Stimulated activated CD4-positive, alpha-beta T cell treated with anti-CD3 and anti-CD28 coated beads, Interleukin-4, amount 100 ng/mL, for 48 hours (primary cell): ENCODE measurements around the gene GALNTL6.

Source experiments
- DNase-seq, 2 donors: peaks; one replicate each; pipeline ENCODE4 v3.0.0-alpha.2; 2020; ENCODE audit warnings: low read depth in 2 of 2

The GALNTL6 gene

GRCh38 chr4:171880136-171880535, 66.9 kb downstream of the GALNTL6 start:
- DNase-seq: no peak

- no peak for DNase-seq
Measured at GRCh38 chr4:171889681-171890080, 76.5 kb downstream of the GALNTL6 start.

GRCh38 chr4:171891038-171891437, 77.8 kb downstream of the GALNTL6 start:
- DNase-seq: no peak

GRCh38 chr4:171896426-171896825, 83.2 kb downstream of the GALNTL6 start:
- DNase-seq: no peak

GRCh38 chr4:171919314-171919713, 106.1 kb downstream of the GALNTL6 start:
- no peak for DNase-seq

- DNase-seq: no peak
Measured at GRCh38 chr4:171920901-171921300, 107.7 kb downstream of the GALNTL6 start.

- no peak for DNase-seq
Measured at GRCh38 chr4:171924746-171925376, 111.7 kb downstream of the GALNTL6 start.

- no peak for DNase-seq
Measured at GRCh38 chr4:171928336-171928735, 115.1 kb downstream of the GALNTL6 start.

- no peak for DNase-seq
Measured at GRCh38 chr4:171929477-171929876, 116.3 kb downstream of the GALNTL6 start.

GRCh38 chr4:171929907-171930306, 116.7 kb downstream of the GALNTL6 start:
- DNase-seq: no peak

GRCh38 chr4:171932238-171932637, 119.0 kb downstream of the GALNTL6 start:
- DNase-seq: no peak

- DNase-seq: no peak
Measured at GRCh38 chr4:171940656-171941055, 127.5 kb downstream of the GALNTL6 start.

- no peak for DNase-seq
Measured at GRCh38 chr4:171947400-171947799, 134.2 kb downstream of the GALNTL6 start.

- DNase-seq: no peak
Measured at GRCh38 chr4:171948038-171948437, 134.8 kb downstream of the GALNTL6 start.

GRCh38 chr4:171954650-171955049, 141.4 kb downstream of the GALNTL6 start:
- DNase-seq: no peak

GRCh38 chr4:171956678-171957077, 143.5 kb downstream of the GALNTL6 start:
- no peak for DNase-seq

- DNase-seq: no peak
Measured at GRCh38 chr4:171962110-171962509, 148.9 kb downstream of the GALNTL6 start.

GRCh38 chr4:171966356-171966755, 153.2 kb downstream of the GALNTL6 start:
- no peak for DNase-seq

- no peak for DNase-seq
Measured at GRCh38 chr4:171978216-171978615, 165.0 kb downstream of the GALNTL6 start.

GRCh38 chr4:171979461-171979860, 166.3 kb downstream of the GALNTL6 start:
- DNase-seq: no peak

GRCh38 chr4:171981185-171981584, 168.0 kb downstream of the GALNTL6 start:
- DNase-seq: no peak

GRCh38 chr4:171983935-171984805, 171.0 kb downstream of the GALNTL6 start:
- no peak for DNase-seq

- no peak for DNase-seq
Measured at GRCh38 chr4:171985129-171985528, 171.9 kb downstream of the GALNTL6 start.
